ENCODE results near the gene RNF220. TPM values are rescaled to one million over a fixed set of nuclear protein-coding genes. Genes with fewer than 3 reads are reported as not detected.

The RNF220 gene
- total RNA-seq, 4 donors from 2014 or later = 116 to 140 (median 123) TPM

DNA sequence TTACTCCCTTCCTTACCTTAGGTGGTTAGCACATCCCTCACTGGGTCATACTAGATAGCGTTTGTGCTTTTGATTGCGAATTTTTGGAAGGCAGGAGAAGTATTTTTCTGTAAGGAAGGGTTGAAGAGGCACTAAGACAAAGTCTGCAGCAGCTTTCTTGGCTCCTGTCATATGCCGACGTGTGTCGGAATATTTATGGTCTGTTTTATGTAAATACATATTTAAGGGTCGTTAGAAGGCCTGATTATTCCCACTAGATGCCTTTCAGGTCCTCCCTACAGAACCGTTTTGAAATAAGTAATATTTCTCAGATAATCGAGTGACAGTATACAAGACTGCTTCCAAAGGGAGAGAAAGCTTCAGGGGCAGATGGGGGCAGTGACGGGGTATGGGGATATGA lies 10.0 kb downstream of the RNF220 start:
- no peak overlapping the region for H3K4me3 ChIP-seq (ENCODE audit: low read depth, poor library complexity, severe bottlenecking)
- no peak for TF ChIP-seq POLR2A (IDR thresholded peaks at IDR 0.05)
- TF ChIP-seq, protein P1, sequence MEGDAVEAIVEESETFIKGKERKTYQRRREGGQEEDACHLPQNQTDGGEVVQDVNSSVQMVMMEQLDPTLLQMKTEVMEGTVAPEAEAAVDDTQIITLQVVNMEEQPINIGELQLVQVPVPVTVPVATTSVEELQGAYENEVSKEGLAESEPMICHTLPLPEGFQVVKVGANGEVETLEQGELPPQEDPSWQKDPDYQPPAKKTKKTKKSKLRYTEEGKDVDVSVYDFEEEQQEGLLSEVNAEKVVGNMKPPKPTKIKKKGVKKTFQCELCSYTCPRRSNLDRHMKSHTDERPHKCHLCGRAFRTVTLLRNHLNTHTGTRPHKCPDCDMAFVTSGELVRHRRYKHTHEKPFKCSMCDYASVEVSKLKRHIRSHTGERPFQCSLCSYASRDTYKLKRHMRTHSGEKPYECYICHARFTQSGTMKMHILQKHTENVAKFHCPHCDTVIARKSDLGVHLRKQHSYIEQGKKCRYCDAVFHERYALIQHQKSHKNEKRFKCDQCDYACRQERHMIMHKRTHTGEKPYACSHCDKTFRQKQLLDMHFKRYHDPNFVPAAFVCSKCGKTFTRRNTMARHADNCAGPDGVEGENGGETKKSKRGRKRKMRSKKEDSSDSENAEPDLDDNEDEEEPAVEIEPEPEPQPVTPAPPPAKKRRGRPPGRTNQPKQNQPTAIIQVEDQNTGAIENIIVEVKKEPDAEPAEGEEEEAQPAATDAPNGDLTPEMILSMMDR (IDR thresholded peaks at IDR 0.05) = no peak
- DNase-seq (ENCODE audit: low spot score in 2 of 2) = no peak
- 45 to 54% methylated on average over 9 of the region's 9 CpGs for WGBS, 2 donors
- intact Hi-C loops (cut with DNase I; ENCODE audit: low total_unique reads) = no loop called here

DNA sequence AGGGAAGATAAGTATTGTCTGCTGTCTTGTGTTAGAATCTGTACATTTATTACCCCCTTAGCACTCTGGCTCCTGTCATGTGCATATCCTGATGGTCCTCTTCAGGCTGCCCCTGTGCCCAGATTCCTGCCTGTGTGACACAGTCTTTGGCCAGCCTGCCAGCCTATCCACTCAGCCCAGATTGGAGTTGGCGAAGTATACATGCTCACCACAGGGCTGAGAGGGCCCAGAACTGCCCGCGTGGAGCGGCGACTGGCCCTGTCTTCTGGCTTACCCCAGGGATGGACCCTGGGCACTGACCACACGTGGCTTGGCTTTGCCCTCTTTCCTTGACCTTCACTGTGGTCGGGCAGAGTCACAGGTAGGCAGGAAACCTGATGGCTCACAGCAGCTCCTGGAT lies 11.4 kb downstream of the RNF220 start:
- intact Hi-C loops (cut with DNase I; ENCODE audit: low total_unique reads) = no loop called here
- 84 to 88% methylated on average over 5 to 7 of the region's 7 CpGs for WGBS, 2 donors
- no peak overlapping the region for H3K4me3 ChIP-seq (ENCODE audit: low read depth, poor library complexity, severe bottlenecking)
- no peak for DNase-seq (ENCODE audit: low spot score in 2 of 2)
- TF ChIP-seq, protein P1 (IDR thresholded peaks at IDR 0.05) = no peak
- TF ChIP-seq POLR2A (IDR thresholded peaks at IDR 0.05) = no peak

DNA sequence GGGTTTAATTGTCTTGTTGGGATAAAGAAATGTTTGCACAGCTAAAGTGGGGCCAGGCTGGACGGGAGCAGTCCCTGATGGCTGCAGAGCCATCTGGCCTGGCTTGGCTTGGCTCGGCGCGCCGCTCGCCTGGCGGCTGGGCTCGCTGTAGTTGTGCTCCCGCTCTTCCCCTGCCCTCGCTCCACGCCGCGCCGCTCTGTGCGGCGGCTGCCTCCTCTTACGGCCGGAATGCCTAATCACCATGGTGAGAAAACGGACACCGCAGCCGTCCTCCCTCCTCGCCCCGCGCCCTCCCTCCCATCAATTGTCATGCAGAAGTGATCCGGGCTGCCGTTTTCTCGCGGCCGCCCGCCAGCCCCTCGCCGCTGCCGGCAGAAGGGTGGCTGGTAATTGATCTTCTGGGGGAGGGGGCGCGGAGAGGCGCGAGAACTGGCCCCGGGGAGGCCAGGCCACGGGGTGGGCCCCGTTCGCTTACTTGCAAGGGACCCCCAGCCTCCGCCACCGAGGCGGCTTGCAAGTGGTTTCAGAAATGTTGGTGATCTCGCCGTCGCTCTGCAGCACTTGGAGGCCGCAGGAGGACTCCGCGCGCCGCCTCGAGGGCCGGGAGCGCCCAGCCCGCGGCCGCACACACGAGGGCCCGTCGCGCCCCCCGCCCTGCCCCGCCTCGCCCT lies 12.4 kb downstream of the RNF220 start:
- 12 to 34% methylated on average over 29 to 37 of the region's 65 CpGs for WGBS, 2 donors
- TF ChIP-seq, protein P1 (IDR thresholded peaks at IDR 0.05) = no peak
- no peak for TF ChIP-seq POLR2A (IDR thresholded peaks at IDR 0.05)
- intact Hi-C loops (cut with DNase I; ENCODE audit: low total_unique reads) = no loop called here
- no peak for DNase-seq (ENCODE audit: low spot score in 2 of 2)
- H3K4me3 ChIP-seq (ENCODE audit: low read depth, poor library complexity, severe bottlenecking) = no peak overlapping the region

DNA sequence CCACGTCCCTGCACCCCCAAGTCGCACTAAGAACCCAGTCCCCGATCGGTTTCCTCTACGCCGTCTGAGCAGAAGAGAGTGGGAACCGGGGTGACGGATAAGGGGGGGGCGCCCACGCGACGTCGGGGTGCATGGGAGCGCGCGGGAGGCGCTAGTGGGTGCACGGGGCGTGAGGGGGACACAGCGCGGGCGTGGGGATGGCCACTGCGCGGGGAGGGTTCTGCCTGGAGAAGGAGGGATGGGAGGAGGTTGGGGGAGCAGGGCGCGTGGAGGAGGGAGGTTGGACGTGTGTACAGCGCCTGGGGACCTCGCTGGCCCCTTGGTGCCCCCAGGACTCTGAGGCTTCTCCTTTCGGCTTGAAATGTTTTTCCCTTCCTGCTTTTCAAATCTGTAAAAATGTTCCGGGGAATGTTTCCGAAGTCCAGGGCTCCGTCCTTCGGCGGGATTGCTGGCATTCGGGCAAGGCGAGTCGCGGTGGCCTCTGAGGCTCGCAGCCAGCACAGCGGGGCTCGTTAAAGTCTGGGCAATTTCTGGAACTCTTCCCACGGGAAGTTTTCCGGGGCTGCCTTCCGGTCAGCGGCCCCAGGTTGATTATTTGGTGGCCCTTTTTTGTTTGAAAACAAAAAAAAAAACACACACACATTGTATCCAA lies 13.1 kb downstream of the RNF220 start:
- no peak for DNase-seq (ENCODE audit: low spot score in 2 of 2)
- no peak for TF ChIP-seq POLR2A (IDR thresholded peaks at IDR 0.05)
- TF ChIP-seq, protein P1 (IDR thresholded peaks at IDR 0.05) = no peak
- H3K4me3 ChIP-seq (ENCODE audit: low read depth, poor library complexity, severe bottlenecking) = no peak overlapping the region
- intact Hi-C loops (cut with DNase I; ENCODE audit: low total_unique reads) = no loop called here
- WGBS, 2 donors = 6 to 14% methylated on average over 44 to 45 of the region's 46 CpGs

DNA sequence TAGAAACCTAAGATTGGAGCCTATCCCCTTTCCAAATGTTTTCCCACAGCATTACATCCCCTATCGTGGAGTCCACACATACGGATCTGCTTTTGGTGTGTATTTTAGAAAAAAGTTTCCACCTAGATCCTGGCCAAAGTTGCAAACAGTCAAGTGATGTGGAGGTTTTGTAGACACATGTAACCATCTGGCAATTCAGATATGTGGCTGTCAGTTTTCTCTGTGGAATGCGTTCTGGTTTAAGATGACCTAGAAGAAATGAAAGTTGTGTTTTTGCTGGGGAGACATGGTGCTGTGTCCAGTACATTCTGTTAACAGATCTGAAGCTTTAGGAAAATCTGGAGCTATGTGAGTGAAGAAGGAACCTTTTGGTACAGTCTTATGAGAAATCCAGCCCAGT lies 14.8 kb downstream of the RNF220 start:
- intact Hi-C loops (cut with DNase I; ENCODE audit: low total_unique reads) = no loop called here

More for the DNA sequence above, 14.8 kb downstream of the RNF220 start:
- DNase-seq (ENCODE audit: low spot score in 2 of 2) = no peak
- WGBS, 2 donors = 67 to 72% methylated on average over 3 of the region's 3 CpGs
- TF ChIP-seq, protein P1 (IDR thresholded peaks at IDR 0.05) = no peak
- no peak for TF ChIP-seq POLR2A (IDR thresholded peaks at IDR 0.05)
- no peak overlapping the region for H3K4me3 ChIP-seq (ENCODE audit: low read depth, poor library complexity, severe bottlenecking)
